Body of pancreas (tissue), 4 donors: ENCODE results near the gene AFG1L.

Experiments
- CTCF ChIP-seq, 7 experiments: fragments of 450-650 bp in 4 of 7; fragments of 200-600 bp in 3 of 7; sonication (generic) in 3 of 7; IDR thresholded peaks; one replicate each; pipeline ENCODE4 v1.5.1; 2016 to 2019; ENCODE audit warnings: antibody characterized with exemption in 7 of 7
- POLR2A ChIP-seq, 3 donors: fragments of 450-650 bp; IDR thresholded peaks; one replicate each; pipeline ENCODE4 v1.6.1; 2016; ENCODE audit warnings: antibody characterized with exemption in 3 of 3, mild to moderate bottlenecking in 2 of 3

DNA sequence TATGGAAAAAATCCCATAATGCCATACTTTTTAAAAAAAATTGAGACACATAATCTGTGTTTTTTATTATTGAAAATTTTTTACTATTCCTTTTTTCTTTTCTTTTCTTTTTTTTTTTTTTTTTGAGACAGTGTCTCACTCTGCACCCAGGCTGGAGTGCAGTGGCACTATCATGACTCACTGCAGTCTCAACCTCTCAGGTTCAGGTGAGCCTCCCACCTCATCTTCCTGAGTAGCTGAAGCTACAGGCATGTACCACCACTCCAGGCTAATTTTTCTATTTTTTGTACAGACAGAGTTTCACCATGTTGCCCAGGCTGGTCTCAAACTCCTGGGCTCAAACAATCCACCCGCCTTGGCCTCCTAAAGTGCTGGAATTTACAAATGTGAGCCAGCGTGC is 100.4 kb downstream of the AFG1L start:
- TF ChIP-seq POLR2A (IDR thresholded peaks at IDR 0.05) (no peak), CTCF (IDR thresholded peaks at IDR 0.05) (no peak)
